HEK293T (cell line): ENCODE data around the gene PPA1.

ENCODE experiments used
- CTCF ChIA-PET: fragments of 350-600 bp; formaldehyde crosslinking; extraction: SDS; loops from one replicate; lab custom pipeline; 2021; ENCODE audit warnings: antibody characterized with exemption, inconsistent platforms; lab: Yijun Ruan, JAX
- POLR2A ChIA-PET: fragments of 350-600 bp; formaldehyde crosslinking; extraction: SDS; loops from one replicate; lab custom pipeline; 2020; ENCODE audit warnings: antibody characterized with exemption, inconsistent platforms; lab: Yijun Ruan, JAX
- DNase-seq: peaks from one replicate; pipeline ENCODE4 v3.0.0; 2012; ENCODE audit warnings: mixed read lengths; ENCODE audit errors: extremely low spot score
- ARNT ChIP-seq: fragments of 450-650 bp; IDR thresholded peaks from 2 replicates; pipeline ENCODE4 v1.6.1; 2017; ENCODE audit warnings: mild to moderate bottlenecking
- BHLHE40 ChIP-seq: fragments of 450-650 bp; IDR thresholded peaks from 2 replicates; pipeline ENCODE4 v1.6.1; 2016; ENCODE audit warnings: mild to moderate bottlenecking, moderate library complexity, borderline replicate concordance
- CTBP1 ChIP-seq: fragments of 450-650 bp; IDR thresholded peaks from 2 replicates; pipeline ENCODE4 v1.6.1; 2016; ENCODE audit warnings: borderline replicate concordance
- ELF4 ChIP-seq: fragments of 450-650 bp; IDR thresholded peaks from 2 replicates; pipeline ENCODE4 v1.6.1; 2017; ENCODE audit warnings: antibody characterized with exemption
- FOXA1 ChIP-seq: fragments of 450-650 bp; IDR thresholded peaks from 2 replicates; pipeline ENCODE4 v1.6.1; 2016; ENCODE audit warnings: mild to moderate bottlenecking
- FOXK2 ChIP-seq: fragments of 450-650 bp; IDR thresholded peaks from 2 replicates; pipeline ENCODE4 v1.6.1; 2016; ENCODE audit warnings: mild to moderate bottlenecking
- FOXM1 ChIP-seq: fragments of 450-650 bp; IDR thresholded peaks from 2 replicates; pipeline ENCODE4 v1.6.1; 2017; ENCODE audit warnings: mild to moderate bottlenecking, borderline replicate concordance
- HDGF ChIP-seq: fragments of 450-650 bp; IDR thresholded peaks from 2 replicates; pipeline ENCODE4 v1.6.1; 2017; ENCODE audit warnings: antibody characterized with exemption, borderline replicate concordance
- L3MBTL2 ChIP-seq: fragments of 450-650 bp; conservative IDR thresholded peaks from 2 replicates; pipeline ENCODE4 v1.6.1; 2016; ENCODE audit warnings: mild to moderate bottlenecking
- LEF1 ChIP-seq: fragments of 450-650 bp; IDR thresholded peaks from 2 replicates; pipeline ENCODE4 v1.6.1; 2017; ENCODE audit warnings: mild to moderate bottlenecking, borderline replicate concordance
- NFRKB ChIP-seq: fragments of 450-650 bp; IDR thresholded peaks from 2 replicates; pipeline ENCODE4 v1.6.1; 2016; ENCODE audit warnings: mild to moderate bottlenecking, moderate library complexity
- PKNOX1 ChIP-seq: fragments of 450-650 bp; IDR thresholded peaks from 2 replicates; pipeline ENCODE4 v1.6.1; 2016
- SP1 ChIP-seq: fragments of 450-650 bp; IDR thresholded peaks from 2 replicates; pipeline ENCODE4 v1.6.1; 2017
- SUZ12 ChIP-seq: fragments of 450-650 bp; IDR thresholded peaks from 2 replicates; pipeline ENCODE4 v1.6.1; 2016; ENCODE audit warnings: mild to moderate bottlenecking
- TARDBP ChIP-seq: fragments of 450-650 bp; IDR thresholded peaks from 2 replicates; pipeline ENCODE4 v1.6.1; 2016
- ZNF384 ChIP-seq: fragments of 450-650 bp; IDR thresholded peaks from 2 replicates; pipeline ENCODE4 v1.6.1; 2016

PPA1 gene

GRCh38 chr10:70271996-70272924 is 39.0 kb upstream of the PPA1 start:
- ChIA-PET POLR2A (interaction anchor here (0.6 kb wide), 1 partner anchor 105 kb away, joined by 3 read pairs; no protein-coding TSS in a partner anchor), CTCF (interaction anchor here (0.6 to 1.6 kb wide), 8 partner anchors 7 to 104 kb away, joined by 3 to 9 read pairs (median 3); no protein-coding TSS in a partner anchor)
- TF ChIP-seq CTBP1 (no peak), BHLHE40 (no peak), L3MBTL2 (no peak), ELF4 (no peak), FOXA1 (no peak), FOXK2 (no peak)
- no peak for DNase-seq

DNA sequence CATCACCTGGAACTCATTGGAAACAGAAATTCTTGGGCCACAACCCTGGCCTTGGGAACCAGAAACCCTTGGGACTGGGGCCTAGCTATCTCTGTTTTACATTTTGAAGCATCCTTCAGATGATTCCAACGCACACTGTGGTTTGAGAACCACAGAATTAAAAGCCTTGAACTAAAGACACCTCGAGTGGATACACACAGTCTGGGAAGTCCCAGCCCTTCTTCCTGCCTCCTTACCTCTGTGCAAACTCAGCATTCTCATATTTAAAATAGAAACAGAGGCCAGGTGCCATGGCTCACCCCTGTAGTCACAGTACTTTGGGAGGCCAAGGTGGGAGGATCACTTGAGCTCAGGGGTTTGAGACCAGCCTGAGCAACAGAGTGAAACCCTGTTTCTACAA is 37.7 kb upstream of the PPA1 start:
- ChIA-PET POLR2A (interaction anchor here (1.1 kb wide), 1 partner anchor 38 kb away, joined by 3 read pairs; the partner anchor contains the start of gene PPA1), CTCF (no interaction called here)
- no peak for DNase-seq
- no peak for TF ChIP-seq SP1
- TF ChIP-seq TARDBP, result no peak
- no peak for TF ChIP-seq ZNF384

GRCh38 chr10:70269741-70270140 is 36.5 kb upstream of the PPA1 start:
- DNase-seq, result no peak
- ChIA-PET CTCF (interaction anchor here (0.5 kb wide), 1 partner anchor 12 kb away, joined by 3 read pairs; no protein-coding TSS in a partner anchor), POLR2A (interaction anchor here (1.1 kb wide), 1 partner anchor 36 kb away, joined by 3 read pairs; the partner anchor contains the start of gene PPA1)
- TF ChIP-seq BHLHE40, result no peak
- TF ChIP-seq SUZ12, result no peak
- TF ChIP-seq ZNF384, result no peak
- TF ChIP-seq CTBP1, result no peak
- no peak for TF ChIP-seq SP1
- TF ChIP-seq HDGF, result no peak
- no peak for TF ChIP-seq NFRKB
- no peak for TF ChIP-seq ELF4
- no peak for TF ChIP-seq FOXM1
- no peak for TF ChIP-seq L3MBTL2
- no peak for TF ChIP-seq FOXA1
- no peak for TF ChIP-seq ARNT
- no peak for TF ChIP-seq FOXK2
- TF ChIP-seq PKNOX1, result no peak

- DNase-seq, result no peak
- POLR2A ChIA-PET, result interaction anchor here (0.8 kb wide), 1 partner anchor 122 kb away, joined by 4 read pairs; the partner anchor contains the start of gene TYSND1
- TF ChIP-seq FOXK2 (no peak), SUZ12 (no peak), HDGF (no peak), TARDBP (no peak), ZNF384 (no peak), BHLHE40 (no peak), SP1 (no peak), L3MBTL2 (no peak), CTBP1 (no peak), LEF1 (no peak), NFRKB (no peak), FOXM1 (no peak), ARNT (no peak), FOXA1 (no peak)
- CTCF ChIA-PET, result interaction anchor here (1.0 to 2.5 kb wide), 2 partner anchors 13 to 96 kb away, joined by 3 to 5 read pairs; no protein-coding TSS in a partner anchor
Measured at GRCh38 chr10:70268376-70268775, 35.1 kb upstream of the PPA1 start.

GRCh38 chr10:70267161-70267933 is 34.1 kb upstream of the PPA1 start:
- no peak for TF ChIP-seq PKNOX1
- no peak for TF ChIP-seq FOXK2
- TF ChIP-seq TARDBP, result no peak
- no peak for TF ChIP-seq FOXM1
- TF ChIP-seq CTBP1, result no peak
- TF ChIP-seq HDGF, result no peak
- peak; percentile 19 for DNase-seq
- ChIA-PET POLR2A (interaction anchor here (0.8 kb wide), 1 partner anchor 121 kb away, joined by 4 read pairs; the partner anchor contains the start of gene TYSND1), CTCF (interaction anchor here (0.6 to 2.5 kb wide), 3 partner anchors 14 to 86 kb away, joined by 3 to 5 read pairs (median 4); no protein-coding TSS in a partner anchor)

DNA sequence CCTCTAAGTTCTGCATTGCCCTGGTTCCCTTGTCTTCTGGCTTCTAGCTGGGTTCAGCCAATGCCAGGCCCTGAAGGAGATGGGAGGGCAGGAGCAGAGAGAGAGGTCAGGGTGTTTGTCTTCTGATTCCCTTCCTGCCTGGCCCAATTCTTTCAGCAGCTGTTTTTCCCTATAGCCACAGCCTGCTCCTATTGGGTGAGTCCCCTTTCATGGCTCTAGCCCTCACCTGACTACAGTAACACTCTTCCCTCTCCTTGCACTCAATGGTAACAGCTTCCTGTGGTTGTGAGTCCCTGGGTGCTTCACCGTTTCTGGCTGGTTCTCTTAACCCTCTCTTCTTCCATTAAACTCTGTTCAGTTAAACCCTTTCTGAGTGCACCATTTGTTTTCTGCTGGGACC is 33.5 kb upstream of the PPA1 start:
- CTCF ChIA-PET, result interaction anchor here (0.7 to 2.5 kb wide), 2 partner anchors 15 to 81 kb away, joined by 3 to 5 read pairs; no protein-coding TSS in a partner anchor
- no peak for DNase-seq
- TF ChIP-seq ARNT, result no peak
- no peak for TF ChIP-seq TARDBP
- TF ChIP-seq ELF4, result no peak
- no peak for TF ChIP-seq BHLHE40
- TF ChIP-seq LEF1, result no peak
- TF ChIP-seq PKNOX1, result no peak
- no peak for TF ChIP-seq FOXK2
- TF ChIP-seq FOXA1, result no peak
- TF ChIP-seq HDGF, result no peak
- TF ChIP-seq CTBP1, result no peak
- POLR2A ChIA-PET, result no interaction called here
